ENCODE results near the gene CSNK2A2. TPM values are rescaled to one million over a fixed set of nuclear protein-coding genes. Genes with fewer than 3 reads are reported as not detected.

CSNK2A2 gene
- total and polyA plus RNA-seq, 4 donors: 18.6 to 74.7 (median 41.0) TPM

- TF ChIP-seq CTCF (IDR thresholded peaks at IDR 0.05; ENCODE audit: control extremely low read depth, extremely low read depth): no peak
- Histone ChIP-seq H3K27me3 (ENCODE audit: control insufficient read depth in 3 of 3, insufficient read depth in 3 of 3, low read length in 2 of 3) (peaks cover 0 to 2% (median 0%) of the 10 kb centered on the region in 3 donors), H3K36me3 (ENCODE audit: control insufficient read depth in 4 of 4, insufficient read depth in 4 of 4, low read length in 4 of 4) (no peaks in the 10 kb centered on the region), H3K27ac (ENCODE audit: low read depth in 1 of 2, low read length in 1 of 2) (no peak overlapping the region), H3K9ac (ENCODE audit: insufficient read depth in 1 of 2, low read length in 2 of 2) (no peak overlapping the region), H3K4me3 (no peak overlapping the region), H3K9me3 (ENCODE audit: control insufficient read depth in 4 of 4, insufficient read depth in 3 of 4, low read length in 3 of 4) (peaks cover 0 to 2% (median 0%) of the 10 kb centered on the region in 4 donors), H3K4me1 (ENCODE audit: control insufficient read depth in 5 of 5, insufficient read depth in 5 of 5, low read length in 5 of 5) (no peaks in the 10 kb centered on the region)
- WGBS, 2 donors: 35 to 48% methylated on average over 2 of the region's 2 CpGs
- no peak for DNase-seq
- no peak for ATAC-seq (ENCODE audit: insufficient read depth, low FRiP score)
Observed at GRCh38 chr16:58217311-58217925, 19.5 kb upstream of the CSNK2A2 start.

GRCh38 chr16:58212824-58213655, 15.1 kb upstream of the CSNK2A2 start:
- TF ChIP-seq CTCF (IDR thresholded peaks at IDR 0.05; ENCODE audit: control extremely low read depth, extremely low read depth): no peak
- Histone ChIP-seq H3K4me1 (ENCODE audit: control insufficient read depth in 5 of 5, insufficient read depth in 5 of 5, low read length in 5 of 5) (no peaks in the 10 kb centered on the region), H3K27me3 (ENCODE audit: control insufficient read depth in 3 of 3, insufficient read depth in 3 of 3, low read length in 2 of 3) (no peaks in the 10 kb centered on the region), H3K36me3 (ENCODE audit: control insufficient read depth in 4 of 4, insufficient read depth in 4 of 4, low read length in 4 of 4) (no peaks in the 10 kb centered on the region), H3K4me3 (no peak overlapping the region), H3K9me3 (ENCODE audit: control insufficient read depth in 4 of 4, insufficient read depth in 3 of 4, low read length in 3 of 4) (peaks cover 0 to 2% (median 0%) of the 10 kb centered on the region in 4 donors), H3K27ac (ENCODE audit: low read depth in 1 of 2, low read length in 1 of 2) (no peak overlapping the region), H3K9ac (ENCODE audit: insufficient read depth in 1 of 2, low read length in 2 of 2) (no peak overlapping the region)
- DNase-seq (no peak), ATAC-seq (ENCODE audit: insufficient read depth, low FRiP score) (no peak)
- 27 to 40% methylated on average over 3 of the region's 3 CpGs for WGBS, 2 donors

- WGBS, 2 donors: 59 to 64% methylated on average over 3 of the region's 3 CpGs
- no peaks in the 10 kb centered on the region for H3K36me3 ChIP-seq (ENCODE audit: control insufficient read depth in 4 of 4, insufficient read depth in 4 of 4, low read length in 4 of 4)
- H3K9ac ChIP-seq (ENCODE audit: insufficient read depth in 1 of 2, low read length in 2 of 2): no peak overlapping the region
- H3K4me3 ChIP-seq: no peak overlapping the region
- H3K4me1 ChIP-seq (ENCODE audit: control insufficient read depth in 5 of 5, insufficient read depth in 5 of 5, low read length in 5 of 5): no peaks in the 10 kb centered on the region
- no peak for TF ChIP-seq CTCF (IDR thresholded peaks at IDR 0.05; ENCODE audit: control extremely low read depth, extremely low read depth)
- no peaks in the 10 kb centered on the region for H3K27me3 ChIP-seq (ENCODE audit: control insufficient read depth in 3 of 3, insufficient read depth in 3 of 3, low read length in 2 of 3)
- peaks cover 0 to under 1% (median 0%) of the 10 kb centered on the region in 4 donors for H3K9me3 ChIP-seq (ENCODE audit: control insufficient read depth in 4 of 4, insufficient read depth in 3 of 4, low read length in 3 of 4)
- DNase-seq (no peak), ATAC-seq (ENCODE audit: insufficient read depth, low FRiP score) (no peak)
- no peak overlapping the region for H3K27ac ChIP-seq (ENCODE audit: low read depth in 1 of 2, low read length in 1 of 2)
Observed at GRCh38 chr16:58211846-58212245, 13.9 kb upstream of the CSNK2A2 start.

Measured in lung (tissue), 12 donors.